ENCODE results near the gene CLCN2. TPM values are rescaled to one million over a fixed set of nuclear protein-coding genes. Genes with fewer than 3 reads are reported as not detected.
"Not testable (repeated sequence)": the region's sequence is repeated elsewhere in the genome, so short reads cannot be mapped to it uniquely, and the experiment has no call there.

The CLCN2 gene
- total and polyA plus RNA-seq, 2 experiments from 2014 or later: 11.9 to 12.3 TPM

DNA sequence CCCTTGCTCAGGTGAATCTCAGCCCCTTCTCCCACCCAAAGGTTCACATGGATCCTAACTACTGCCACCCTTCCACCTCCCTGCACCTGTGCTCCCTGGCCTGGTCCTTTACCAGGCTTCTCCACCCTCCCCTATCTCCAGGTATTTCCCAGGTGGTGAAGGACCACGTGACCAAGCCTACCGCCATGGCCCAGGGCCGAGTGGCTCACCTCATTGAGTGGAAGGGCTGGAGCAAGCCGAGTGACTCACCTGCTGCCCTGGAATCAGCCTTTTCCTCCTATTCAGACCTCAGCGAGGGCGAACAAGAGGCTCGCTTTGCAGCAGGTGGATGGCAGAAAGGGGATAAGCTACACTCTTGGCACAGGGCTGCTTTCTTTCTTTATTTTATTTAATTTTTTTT lies 19.5 kb downstream of the CLCN2 start:
- no peaks in the 10 kb centered on the region for H3K9me3 ChIP-seq (ENCODE audit: low read depth)
- H3K4me2 ChIP-seq: no peak overlapping the region
- H2AFZ ChIP-seq: no peak overlapping the region
- H3K36me3 ChIP-seq (replicated peaks; ENCODE audit: insufficient read depth, low read depth): no peaks in the 10 kb centered on the region
- peaks cover 28% of the 10 kb centered on the region for H3K4me1 ChIP-seq (ENCODE audit: insufficient read depth)
- H4K20me1 ChIP-seq (ENCODE audit: insufficient read depth, poor library complexity, severe bottlenecking): peaks cover 9% of the 10 kb centered on the region
- H3K79me2 ChIP-seq: peaks cover 35% of the 10 kb centered on the region
- H3K9me2 ChIP-seq (replicated peaks; ENCODE audit: insufficient read depth): no peaks in the 10 kb centered on the region
- no peak overlapping the region for H3K4me3 ChIP-seq
- DNase-seq (ENCODE audit: low spot score): no peak
- no peaks in the 10 kb centered on the region for H3K27me3 ChIP-seq
- TF ChIP-seq EZH2phosphoT487 (IDR thresholded peaks at IDR 0.05; ENCODE audit: low read depth, severe bottlenecking, unreplicated experiment): no peak
- TF ChIP-seq EZH2 (IDR thresholded peaks at IDR 0.05; ENCODE audit: borderline replicate concordance): no peak
- TF ChIP-seq CTCF (IDR thresholded peaks at IDR 0.05; ENCODE audit: poor library complexity): no peak
- WGBS (ENCODE audit: low lambda C conversion rate, missing lambda C conversion rate): 93% methylated on average over 7 of the region's 7 CpGs
- no peak overlapping the region for H3K27ac ChIP-seq

DNA sequence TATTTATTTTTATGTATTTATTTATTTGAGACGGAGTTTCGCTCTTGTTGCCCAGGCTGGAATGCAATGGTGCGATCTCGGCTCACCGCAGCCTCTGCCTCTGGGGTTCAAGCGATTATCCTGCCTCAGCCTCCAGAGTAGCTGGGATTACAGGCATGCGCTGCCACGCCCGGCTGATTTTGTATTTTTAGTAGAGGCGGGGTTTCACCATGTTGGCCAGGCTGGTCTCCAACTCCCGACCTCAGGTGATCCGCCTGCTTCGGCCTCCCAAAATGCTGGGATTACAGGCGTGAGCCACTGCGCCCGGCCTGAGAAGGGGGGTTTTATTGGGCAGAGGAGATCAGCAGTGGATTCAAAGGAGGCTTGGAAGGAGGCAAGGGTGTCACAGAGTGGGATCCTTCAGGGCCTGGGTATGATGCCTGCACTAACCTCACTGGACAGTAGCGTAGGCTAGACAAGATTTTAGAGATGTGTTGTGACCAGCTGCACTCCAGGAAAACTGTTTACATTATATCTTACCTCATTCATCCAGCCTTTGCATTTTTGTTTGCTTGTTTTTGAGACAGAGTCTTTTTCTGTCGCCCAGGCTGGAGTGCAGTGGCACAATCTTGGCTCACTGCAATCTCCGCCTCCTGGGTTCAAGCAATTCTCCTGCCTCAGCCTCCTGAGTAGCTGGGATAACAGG lies 21.8 kb downstream of the CLCN2 start:
- 95% methylated on average over 19 of the region's 19 CpGs for WGBS (ENCODE audit: low lambda C conversion rate, missing lambda C conversion rate)
- not testable (repeated sequence) for H3K9me3 ChIP-seq (ENCODE audit: low read depth); H3K4me3 ChIP-seq; H3K27ac ChIP-seq; H3K27me3 ChIP-seq; H3K4me2 ChIP-seq; H3K9me2 ChIP-seq (replicated peaks; ENCODE audit: insufficient read depth); H4K20me1 ChIP-seq (ENCODE audit: insufficient read depth, poor library complexity, severe bottlenecking); H2AFZ ChIP-seq; DNase-seq (ENCODE audit: low spot score); H3K36me3 ChIP-seq (replicated peaks; ENCODE audit: insufficient read depth, low read depth)
- H3K4me1 ChIP-seq (ENCODE audit: insufficient read depth): peaks cover 16% of the 10 kb centered on the region
- peaks cover 37% of the 10 kb centered on the region for H3K79me2 ChIP-seq

- Histone ChIP-seq H3K9me3 (ENCODE audit: low read depth) (no peaks in the 10 kb centered on the region), H3K36me3 (replicated peaks; ENCODE audit: insufficient read depth, low read depth) (no peaks in the 10 kb centered on the region), H3K27me3 (no peaks in the 10 kb centered on the region), H3K4me1 (ENCODE audit: insufficient read depth) (peaks cover 16% of the 10 kb centered on the region), H2AFZ (no peak overlapping the region), H3K4me3 (no peak overlapping the region), H3K27ac (peak overlapping the region; percentile 10), H4K20me1 (ENCODE audit: insufficient read depth, poor library complexity, severe bottlenecking) (peaks cover 10% of the 10 kb centered on the region), H3K9me2 (replicated peaks; ENCODE audit: insufficient read depth) (no peaks in the 10 kb centered on the region), H3K4me2 (peak overlapping the region; percentile 53), H3K79me2 (peaks cover 37% of the 10 kb centered on the region)
- DNase-seq (ENCODE audit: low spot score): no peak
- TF ChIP-seq EZH2 (IDR thresholded peaks at IDR 0.05; ENCODE audit: borderline replicate concordance) (no peak), EZH2phosphoT487 (IDR thresholded peaks at IDR 0.05; ENCODE audit: low read depth, severe bottlenecking, unreplicated experiment) (no peak), CTCF (IDR thresholded peaks at IDR 0.05; ENCODE audit: poor library complexity) (no peak)
- WGBS (ENCODE audit: low lambda C conversion rate, missing lambda C conversion rate): 72% methylated on average over 8 of the region's 8 CpGs
Measured at GRCh38 chr3:184339001-184339400, 22.4 kb downstream of the CLCN2 start.

- Histone ChIP-seq H3K9me2 (replicated peaks; ENCODE audit: insufficient read depth) (no peaks in the 10 kb centered on the region), H4K20me1 (ENCODE audit: insufficient read depth, poor library complexity, severe bottlenecking) (peaks cover 14% of the 10 kb centered on the region), H2AFZ (no peak overlapping the region), H3K27me3 (no peaks in the 10 kb centered on the region), H3K9me3 (ENCODE audit: low read depth) (no peaks in the 10 kb centered on the region), H3K4me2 (peak overlapping the region; percentile 53), H3K4me3 (no peak overlapping the region), H3K27ac (peak overlapping the region; percentile 100), H3K4me1 (ENCODE audit: insufficient read depth) (peaks cover 16% of the 10 kb centered on the region), H3K79me2 (peaks cover 37% of the 10 kb centered on the region), H3K36me3 (replicated peaks; ENCODE audit: insufficient read depth, low read depth) (no peaks in the 10 kb centered on the region)
- DNase-seq (ENCODE audit: low spot score): peak; percentile 85
- TF ChIP-seq EZH2 (IDR thresholded peaks at IDR 0.05; ENCODE audit: borderline replicate concordance): no peak
- no peak for TF ChIP-seq EZH2phosphoT487 (IDR thresholded peaks at IDR 0.05; ENCODE audit: low read depth, severe bottlenecking, unreplicated experiment)
- no peak for TF ChIP-seq CTCF (IDR thresholded peaks at IDR 0.05; ENCODE audit: poor library complexity)
- WGBS (ENCODE audit: low lambda C conversion rate, missing lambda C conversion rate): 28% methylated on average over 27 of the region's 37 CpGs
Measured at GRCh38 chr3:184338511-184338945, 22.9 kb downstream of the CLCN2 start.
